ENCODE data around the gene CA7.

CA7 gene

GRCh38 chr16:66871840-66872239 is 27.6 kb downstream of the CA7 start:
- no peaks in the 10 kb centered on the region for H3K36me3 ChIP-seq (ENCODE audit: control insufficient read depth, insufficient read depth, low read length)
- H3K27me3 ChIP-seq (ENCODE audit: control insufficient read depth, insufficient read depth, low read length, poor library complexity, severe bottlenecking) = peaks cover 11% of the 10 kb centered on the region
- 90 to 91% methylated on average over 3 of the region's 3 CpGs for WGBS, 2 experiments
- H3K4me1 ChIP-seq (ENCODE audit: control insufficient read depth, insufficient read depth, low read length) = no peaks in the 10 kb centered on the region
- no peak overlapping the region for H3K4me3 ChIP-seq (ENCODE audit: insufficient read depth, low read depth, low read length)
- no peak overlapping the region for H3K27ac ChIP-seq (ENCODE audit: insufficient read depth, low read depth, low read length, poor library complexity, severe bottlenecking)
- no peaks in the 10 kb centered on the region for H3K9me3 ChIP-seq (ENCODE audit: control insufficient read depth, low read length)

DNA sequence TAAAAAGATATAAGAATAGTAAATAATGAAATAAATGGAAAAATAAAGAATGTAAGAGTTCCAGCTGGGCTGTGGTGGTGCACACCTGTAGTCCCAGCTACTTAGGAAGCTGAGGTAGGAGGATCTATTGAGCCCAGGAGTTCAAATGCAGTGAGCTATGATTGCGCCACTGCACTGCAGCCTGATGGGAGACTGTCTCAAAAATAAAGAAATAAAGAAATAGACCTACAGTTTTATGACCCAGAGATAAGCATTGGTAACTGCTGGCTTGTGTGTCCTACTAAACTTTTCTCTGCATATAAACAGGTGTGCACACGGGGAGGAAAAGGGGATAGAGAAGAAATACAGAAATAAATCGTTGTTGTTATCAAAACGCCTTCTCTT is 28.3 kb downstream of the CA7 start:
- Histone ChIP-seq H3K27ac (ENCODE audit: insufficient read depth, low read depth, low read length, poor library complexity, severe bottlenecking) (no peak overlapping the region), H3K27me3 (ENCODE audit: control insufficient read depth, insufficient read depth, low read length, poor library complexity, severe bottlenecking) (peaks cover 11% of the 10 kb centered on the region), H3K4me3 (ENCODE audit: insufficient read depth, low read depth, low read length) (no peak overlapping the region), H3K9me3 (ENCODE audit: control insufficient read depth, low read length) (no peaks in the 10 kb centered on the region), H3K4me1 (ENCODE audit: control insufficient read depth, insufficient read depth, low read length) (no peaks in the 10 kb centered on the region), H3K36me3 (ENCODE audit: control insufficient read depth, insufficient read depth, low read length) (no peaks in the 10 kb centered on the region)
- WGBS, 2 experiments = 72 to 78% methylated on average over 4 of the region's 4 CpGs

DNA sequence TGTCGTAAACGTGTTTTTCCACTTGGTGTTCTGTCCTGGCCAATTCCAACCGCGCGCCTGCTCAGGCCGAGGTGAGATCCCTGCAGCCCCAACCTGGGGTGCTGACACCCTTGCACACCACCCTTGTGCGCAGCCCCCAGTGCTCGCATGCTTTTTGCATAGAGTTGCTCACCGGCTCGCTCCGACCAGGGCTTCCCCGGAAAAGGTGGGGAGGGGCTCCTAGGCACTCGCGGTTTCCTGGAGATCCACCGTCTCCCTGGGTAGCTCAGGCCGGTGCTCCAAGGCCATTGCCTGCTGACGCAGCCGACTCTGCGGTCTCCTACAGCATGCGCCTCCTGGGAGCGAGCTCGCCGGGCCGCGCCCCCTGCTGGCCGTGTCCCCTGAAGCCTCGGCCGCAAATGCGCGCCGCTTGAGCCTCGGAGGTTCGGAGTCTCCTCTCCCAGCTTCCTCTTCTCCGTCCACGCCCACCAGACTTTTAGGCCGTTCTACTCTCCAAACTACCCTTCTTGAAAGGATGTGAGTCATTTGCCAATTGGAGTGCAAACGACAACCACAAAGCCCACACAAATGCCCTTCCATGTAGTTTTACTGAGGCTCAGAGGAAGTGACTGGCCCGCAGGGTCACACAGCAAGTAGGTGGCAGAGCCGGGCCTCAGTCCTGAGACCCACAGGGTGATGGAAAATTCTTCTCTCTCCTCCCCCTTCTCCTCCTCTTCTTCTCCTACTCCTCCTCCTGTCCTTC is 28.9 kb downstream of the CA7 start:
- peaks cover 11% of the 10 kb centered on the region for H3K27me3 ChIP-seq (ENCODE audit: control insufficient read depth, insufficient read depth, low read length, poor library complexity, severe bottlenecking)
- no peaks in the 10 kb centered on the region for H3K36me3 ChIP-seq (ENCODE audit: control insufficient read depth, insufficient read depth, low read length)
- H3K9me3 ChIP-seq (ENCODE audit: control insufficient read depth, low read length) = no peaks in the 10 kb centered on the region
- H3K4me1 ChIP-seq (ENCODE audit: control insufficient read depth, insufficient read depth, low read length) = no peaks in the 10 kb centered on the region
- H3K27ac ChIP-seq (ENCODE audit: insufficient read depth, low read depth, low read length, poor library complexity, severe bottlenecking) = no peak overlapping the region
- peak overlapping the region; percentile 19 for H3K4me3 ChIP-seq (ENCODE audit: insufficient read depth, low read depth, low read length)
- 9 to 10% methylated on average over 39 of the region's 39 CpGs for WGBS, 2 experiments

GRCh38 chr16:66873685-66874055 is 29.5 kb downstream of the CA7 start:
- no peaks in the 10 kb centered on the region for H3K9me3 ChIP-seq (ENCODE audit: control insufficient read depth, low read length)
- H3K36me3 ChIP-seq (ENCODE audit: control insufficient read depth, insufficient read depth, low read length) = no peaks in the 10 kb centered on the region
- no peak overlapping the region for H3K4me3 ChIP-seq (ENCODE audit: insufficient read depth, low read depth, low read length)
- no peak overlapping the region for H3K27ac ChIP-seq (ENCODE audit: insufficient read depth, low read depth, low read length, poor library complexity, severe bottlenecking)
- peaks cover 11% of the 10 kb centered on the region for H3K27me3 ChIP-seq (ENCODE audit: control insufficient read depth, insufficient read depth, low read length, poor library complexity, severe bottlenecking)
- H3K4me1 ChIP-seq (ENCODE audit: control insufficient read depth, insufficient read depth, low read length) = no peaks in the 10 kb centered on the region

- H3K4me1 ChIP-seq (ENCODE audit: control insufficient read depth, insufficient read depth, low read length) = no peaks in the 10 kb centered on the region
- H3K27ac ChIP-seq (ENCODE audit: insufficient read depth, low read depth, low read length, poor library complexity, severe bottlenecking) = no peak overlapping the region
- no peak overlapping the region for H3K4me3 ChIP-seq (ENCODE audit: insufficient read depth, low read depth, low read length)
- WGBS, 2 experiments = 0% methylated on average over 1 of the region's 1 CpG
- H3K9me3 ChIP-seq (ENCODE audit: control insufficient read depth, low read length) = no peaks in the 10 kb centered on the region
- no peaks in the 10 kb centered on the region for H3K36me3 ChIP-seq (ENCODE audit: control insufficient read depth, insufficient read depth, low read length)
- peaks cover 11% of the 10 kb centered on the region for H3K27me3 ChIP-seq (ENCODE audit: control insufficient read depth, insufficient read depth, low read length, poor library complexity, severe bottlenecking)
Observed at GRCh38 chr16:66874079-66874775, 30.0 kb downstream of the CA7 start.

GRCh38 chr16:66878067-66878466 is 33.9 kb downstream of the CA7 start:
- Histone ChIP-seq H3K9me3 (ENCODE audit: control insufficient read depth, low read length) (no peaks in the 10 kb centered on the region), H3K27ac (ENCODE audit: insufficient read depth, low read depth, low read length, poor library complexity, severe bottlenecking) (no peak overlapping the region), H3K4me1 (ENCODE audit: control insufficient read depth, insufficient read depth, low read length) (peaks cover 7% of the 10 kb centered on the region), H3K36me3 (ENCODE audit: control insufficient read depth, insufficient read depth, low read length) (no peaks in the 10 kb centered on the region), H3K4me3 (ENCODE audit: insufficient read depth, low read depth, low read length) (no peak overlapping the region), H3K27me3 (ENCODE audit: control insufficient read depth, insufficient read depth, low read length, poor library complexity, severe bottlenecking) (peaks cover 10% of the 10 kb centered on the region)
- 90 to 91% methylated on average over 5 of the region's 5 CpGs for WGBS, 2 experiments

DNA sequence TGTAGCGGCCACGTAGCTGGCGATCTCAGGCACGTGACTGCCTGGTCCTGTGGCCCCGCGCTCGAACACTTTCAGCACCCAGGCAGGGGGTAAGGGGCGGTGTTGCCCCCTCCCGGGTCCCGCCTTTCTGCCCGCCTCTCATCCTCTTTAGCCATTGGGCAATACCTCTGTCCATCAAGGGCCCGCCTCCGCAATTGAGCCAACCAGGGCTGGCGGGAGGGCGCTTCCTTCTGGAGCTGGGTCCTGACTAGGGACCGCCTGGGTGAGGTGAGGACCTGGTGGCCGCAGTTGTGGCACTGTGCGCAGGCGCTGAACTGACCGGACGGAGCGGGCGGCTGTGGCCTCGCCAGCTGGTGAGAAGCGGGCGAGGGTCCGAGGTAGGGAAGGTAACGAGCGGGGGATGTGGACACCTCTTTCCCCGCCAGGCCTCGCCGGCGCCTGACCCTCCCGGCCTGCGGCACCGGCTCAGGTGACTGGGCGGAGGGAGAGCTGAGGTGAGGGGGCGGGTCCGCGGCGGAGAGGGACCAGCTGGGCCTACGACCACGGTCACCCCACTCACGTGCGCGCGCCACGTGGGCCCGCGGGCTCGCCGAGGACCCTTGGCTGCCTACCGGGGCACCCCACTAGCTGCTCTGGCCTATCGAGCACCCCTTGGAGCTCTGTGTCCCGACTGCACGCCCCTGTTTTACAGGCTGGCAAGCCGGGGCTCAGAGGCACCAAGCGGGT is 36.2 kb downstream of the CA7 start, which contains the start of gene PDP2:
Gene PDP2 (plus strand): TSS at position 228 of the 726 bp plus-strand sequence. CDS start 3,770 bp downstream, outside the sequence.
- no peaks in the 10 kb centered on the region for H3K9me3 ChIP-seq (ENCODE audit: control insufficient read depth, low read length)
- H3K27ac ChIP-seq (ENCODE audit: insufficient read depth, low read depth, low read length, poor library complexity, severe bottlenecking) = no peak within 1 kb of the TSS
- peaks cover 10% of the 10 kb centered on the region for H3K27me3 ChIP-seq (ENCODE audit: control insufficient read depth, insufficient read depth, low read length, poor library complexity, severe bottlenecking)
- H3K4me1 ChIP-seq (ENCODE audit: control insufficient read depth, insufficient read depth, low read length) = peaks cover 7% of the 10 kb centered on the region
- peak within 1 kb of the TSS; percentile 84 for H3K4me3 ChIP-seq (ENCODE audit: insufficient read depth, low read depth, low read length)
- H3K36me3 ChIP-seq (ENCODE audit: control insufficient read depth, insufficient read depth, low read length) = peaks cover 7% of the 10 kb centered on the region
- WGBS, 2 experiments = 1% methylated on average over 58 of the region's 58 CpGs

GRCh38 chr16:66881014-66881417 is 36.8 kb downstream of the CA7 start:
- Histone ChIP-seq H3K27me3 (ENCODE audit: control insufficient read depth, insufficient read depth, low read length, poor library complexity, severe bottlenecking) (peaks cover 10% of the 10 kb centered on the region), H3K36me3 (ENCODE audit: control insufficient read depth, insufficient read depth, low read length) (peaks cover 10% of the 10 kb centered on the region), H3K9me3 (ENCODE audit: control insufficient read depth, low read length) (no peaks in the 10 kb centered on the region), H3K27ac (ENCODE audit: insufficient read depth, low read depth, low read length, poor library complexity, severe bottlenecking) (no peak overlapping the region), H3K4me3 (ENCODE audit: insufficient read depth, low read depth, low read length) (peak overlapping the region; percentile 84), H3K4me1 (ENCODE audit: control insufficient read depth, insufficient read depth, low read length) (peaks cover 7% of the 10 kb centered on the region)
- 2 to 4% methylated on average over 22 to 23 of the region's 23 CpGs for WGBS, 2 experiments

DNA sequence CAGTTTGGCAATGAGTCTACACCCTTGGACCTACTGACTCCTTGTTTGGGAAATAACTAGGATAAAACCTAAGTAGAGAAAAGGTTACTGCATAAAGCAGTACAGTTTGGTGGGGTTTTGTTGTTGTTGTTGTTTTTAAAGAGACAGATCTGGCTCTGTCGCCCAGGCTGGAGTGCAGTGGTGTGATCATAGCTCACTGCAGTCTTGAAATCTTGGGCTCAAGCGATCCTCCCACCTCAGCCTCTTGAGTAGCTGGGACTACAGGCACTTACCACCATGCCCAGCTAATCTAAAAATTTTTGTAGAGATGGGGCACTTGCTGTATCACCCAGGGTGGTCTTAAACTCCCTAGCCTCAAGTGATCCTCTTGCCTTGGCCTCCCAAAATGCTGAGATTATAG is 37.3 kb downstream of the CA7 start:
- Histone ChIP-seq H3K4me3 (ENCODE audit: insufficient read depth, low read depth, low read length) (peak overlapping the region; percentile 16), H3K27me3 (ENCODE audit: control insufficient read depth, insufficient read depth, low read length, poor library complexity, severe bottlenecking) (peaks cover 10% of the 10 kb centered on the region), H3K4me1 (ENCODE audit: control insufficient read depth, insufficient read depth, low read length) (peaks cover 7% of the 10 kb centered on the region), H3K9me3 (ENCODE audit: control insufficient read depth, low read length) (no peaks in the 10 kb centered on the region), H3K36me3 (ENCODE audit: control insufficient read depth, insufficient read depth, low read length) (peaks cover 12% of the 10 kb centered on the region), H3K27ac (ENCODE audit: insufficient read depth, low read depth, low read length, poor library complexity, severe bottlenecking) (no peak overlapping the region)
- 69 to 82% methylated on average over 2 of the region's 2 CpGs for WGBS, 2 experiments

GRCh38 chr16:66881964-66882508 is 37.8 kb downstream of the CA7 start:
- H3K9me3 ChIP-seq (ENCODE audit: control insufficient read depth, low read length) = no peaks in the 10 kb centered on the region
- H3K36me3 ChIP-seq (ENCODE audit: control insufficient read depth, insufficient read depth, low read length) = peaks cover 17% of the 10 kb centered on the region
- no peak overlapping the region for H3K4me3 ChIP-seq (ENCODE audit: insufficient read depth, low read depth, low read length)
- WGBS, 2 experiments = 93 to 97% methylated on average over 8 of the region's 8 CpGs
- peaks cover 7% of the 10 kb centered on the region for H3K4me1 ChIP-seq (ENCODE audit: control insufficient read depth, insufficient read depth, low read length)
- H3K27me3 ChIP-seq (ENCODE audit: control insufficient read depth, insufficient read depth, low read length, poor library complexity, severe bottlenecking) = peaks cover 10% of the 10 kb centered on the region
- H3K27ac ChIP-seq (ENCODE audit: insufficient read depth, low read depth, low read length, poor library complexity, severe bottlenecking) = no peak overlapping the region
